Thyroid gland (tissue), 4 donors: ENCODE data around the gene CCK.

Experiments
- CTCF ChIP-seq, 6 experiments: fragments of 200-600 bp in 3 of 6; fragments of 450-650 bp in 3 of 6; sonication (generic) in 3 of 6; IDR thresholded peaks; one replicate each; pipeline ENCODE4 v1.5.1; 2016 to 2019; ENCODE audit warnings: antibody characterized with exemption in 6 of 6, mild to moderate bottlenecking in 2 of 6, inconsistent platforms in 1 of 6, moderate library complexity in 1 of 6
- POLR2A ChIP-seq, 2 donors: fragments of 450-650 bp; IDR thresholded peaks; one replicate each; pipeline ENCODE4 v1.6.1; 2017; ENCODE audit warnings: antibody characterized with exemption in 2 of 2, mild to moderate bottlenecking in 2 of 2, moderate library complexity in 1 of 2

GRCh38 chr3:42216931-42217333 is 49.1 kb downstream of the CCK start:
- no peak for TF ChIP-seq CTCF (IDR thresholded peaks at IDR 0.05)
- no peak for TF ChIP-seq POLR2A (IDR thresholded peaks at IDR 0.05)
